Stimulated activated CD8-positive, alpha-beta memory T cell treated with anti-CD3 and anti-CD28 coated beads, Interleukin-15, amount 100 ng/mL, for 24 hours (primary cell): ENCODE results near the gene PCYT2.
A peak's percentile ranks its signal among the peaks of the same experiment; 100 is the strongest.

Source experiments
- DNase-seq: peaks from one replicate; pipeline ENCODE4 v3.0.0-alpha.2; 2020; ENCODE audit warnings: low read depth

The PCYT2 gene

DNA sequence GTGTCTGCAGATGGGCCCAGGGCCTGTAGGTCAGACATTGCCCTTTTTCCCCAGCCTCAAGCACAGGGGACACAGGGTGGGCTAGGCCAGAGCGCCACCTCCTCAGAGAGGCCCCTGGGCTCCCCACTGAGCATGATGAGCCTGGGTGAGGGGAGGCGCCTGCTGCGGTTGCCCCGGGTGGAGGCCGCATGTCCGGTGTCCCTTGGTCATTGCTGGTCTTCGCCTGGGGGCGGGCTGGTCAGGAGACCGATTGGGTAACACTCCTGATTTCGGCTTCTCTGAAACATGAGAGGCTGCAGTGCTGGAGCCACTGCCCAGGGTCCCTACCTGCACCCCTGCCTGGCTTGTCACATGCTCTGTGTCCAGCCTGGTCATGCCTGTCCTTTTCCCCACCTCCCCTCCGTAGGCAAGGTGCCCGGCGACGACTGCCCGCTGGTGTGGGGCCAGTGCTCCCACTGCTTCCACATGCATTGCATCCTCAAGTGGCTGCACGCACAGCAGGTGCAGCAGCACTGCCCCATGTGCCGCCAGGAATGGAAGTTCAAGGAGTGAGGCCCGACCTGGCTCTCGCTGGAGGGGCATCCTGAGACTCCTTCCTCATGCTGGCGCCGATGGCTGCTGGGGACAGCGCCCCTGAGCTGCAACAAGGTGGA lies 11.6 kb downstream of the PCYT2 start:
- no peak for DNase-seq

DNA sequence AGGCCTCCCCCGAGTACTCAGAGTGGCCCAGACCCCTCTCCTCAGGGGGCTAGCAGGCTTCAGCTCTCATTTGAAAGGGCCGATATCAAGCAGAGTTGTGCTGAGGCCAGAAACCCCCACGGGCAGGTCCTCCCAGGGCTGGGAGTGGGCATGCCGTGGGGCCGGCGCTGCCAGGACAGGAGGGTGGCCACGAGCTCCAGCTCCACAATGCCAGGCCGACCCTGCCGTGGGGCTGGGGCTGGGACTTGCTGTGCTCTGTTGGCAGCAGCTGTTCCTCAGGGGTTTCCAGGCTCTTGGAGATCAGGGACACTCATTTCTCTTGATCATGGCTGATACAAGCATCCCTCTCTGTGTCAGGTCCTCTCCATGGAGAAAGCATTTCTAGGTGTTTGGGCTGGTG lies 12.3 kb downstream of the PCYT2 start:
- DNase-seq, result no peak

DNA sequence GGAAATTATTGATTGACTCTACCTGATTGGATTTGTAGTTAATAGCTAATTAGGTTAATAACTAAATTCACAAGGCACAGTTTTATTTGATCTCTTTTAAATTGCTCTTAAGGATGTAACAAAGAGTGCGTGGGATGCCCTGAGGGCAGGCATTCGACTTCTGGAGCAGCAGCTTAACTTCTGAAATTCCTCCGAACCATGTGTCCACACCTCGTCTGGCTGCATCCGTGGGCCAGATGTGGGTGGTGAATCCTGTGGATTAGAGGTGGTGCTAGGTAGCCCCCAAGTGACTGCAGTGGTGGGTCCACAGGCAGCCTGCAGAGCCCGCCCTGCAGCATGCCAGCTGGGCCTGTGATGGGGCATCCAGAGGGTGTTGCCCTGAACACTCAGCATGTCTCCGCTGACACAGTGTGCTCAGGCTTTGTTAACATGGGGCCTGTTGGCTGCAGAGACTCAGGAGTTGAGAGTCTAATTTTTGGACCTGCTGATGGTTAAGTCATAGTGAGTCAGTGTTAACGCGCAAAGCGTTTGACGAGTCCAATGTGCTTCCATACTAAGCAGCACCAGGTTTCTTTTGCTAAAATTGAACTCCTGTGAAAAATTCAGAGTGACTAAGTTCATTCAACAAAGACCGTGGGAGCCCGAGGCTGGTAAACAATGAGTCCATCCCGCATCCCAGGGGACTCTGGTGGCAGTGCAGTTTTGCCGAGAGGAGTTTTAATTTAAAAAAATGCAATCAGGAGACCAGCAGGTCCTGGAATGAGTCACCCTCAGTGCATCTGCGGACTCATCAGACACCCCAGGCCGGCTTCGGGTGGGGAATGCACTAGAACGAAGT lies 13.0 kb downstream of the PCYT2 start:
- no peak for DNase-seq

DNA sequence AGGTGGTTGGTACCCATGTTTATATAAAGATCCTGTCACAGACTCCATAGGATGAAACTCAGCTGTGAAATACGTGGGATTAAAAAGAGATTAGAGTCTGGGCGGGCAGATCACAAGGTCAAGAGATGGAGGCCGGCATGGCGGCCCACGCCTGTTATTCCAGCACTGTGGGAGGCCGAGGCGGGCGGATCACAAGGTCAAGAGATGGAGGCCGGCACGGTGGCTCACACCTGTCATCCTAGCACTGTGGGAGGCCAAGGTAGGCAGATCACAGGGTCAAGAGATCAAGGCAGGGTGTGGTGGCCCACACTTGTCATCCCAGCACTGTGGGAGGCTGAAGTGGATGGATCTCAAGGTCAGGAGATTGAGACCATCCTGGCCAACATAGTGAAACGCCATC lies 15.8 kb downstream of the PCYT2 start:
- no peak for DNase-seq

DNA sequence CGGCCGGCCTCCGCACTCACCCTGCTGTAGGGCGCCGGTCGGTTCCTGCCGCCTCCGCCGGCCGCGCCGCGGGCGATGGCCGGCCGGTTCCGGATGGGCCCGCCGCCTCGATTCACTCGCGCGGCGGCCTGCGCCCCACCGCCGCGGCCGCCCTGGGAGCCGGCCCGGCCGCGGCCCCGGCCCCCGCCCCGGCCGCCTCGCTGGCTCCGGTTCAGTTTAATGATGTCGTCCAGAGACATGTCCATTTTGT lies 20.0 kb downstream of the PCYT2 start:
- no peak for DNase-seq

DNA sequence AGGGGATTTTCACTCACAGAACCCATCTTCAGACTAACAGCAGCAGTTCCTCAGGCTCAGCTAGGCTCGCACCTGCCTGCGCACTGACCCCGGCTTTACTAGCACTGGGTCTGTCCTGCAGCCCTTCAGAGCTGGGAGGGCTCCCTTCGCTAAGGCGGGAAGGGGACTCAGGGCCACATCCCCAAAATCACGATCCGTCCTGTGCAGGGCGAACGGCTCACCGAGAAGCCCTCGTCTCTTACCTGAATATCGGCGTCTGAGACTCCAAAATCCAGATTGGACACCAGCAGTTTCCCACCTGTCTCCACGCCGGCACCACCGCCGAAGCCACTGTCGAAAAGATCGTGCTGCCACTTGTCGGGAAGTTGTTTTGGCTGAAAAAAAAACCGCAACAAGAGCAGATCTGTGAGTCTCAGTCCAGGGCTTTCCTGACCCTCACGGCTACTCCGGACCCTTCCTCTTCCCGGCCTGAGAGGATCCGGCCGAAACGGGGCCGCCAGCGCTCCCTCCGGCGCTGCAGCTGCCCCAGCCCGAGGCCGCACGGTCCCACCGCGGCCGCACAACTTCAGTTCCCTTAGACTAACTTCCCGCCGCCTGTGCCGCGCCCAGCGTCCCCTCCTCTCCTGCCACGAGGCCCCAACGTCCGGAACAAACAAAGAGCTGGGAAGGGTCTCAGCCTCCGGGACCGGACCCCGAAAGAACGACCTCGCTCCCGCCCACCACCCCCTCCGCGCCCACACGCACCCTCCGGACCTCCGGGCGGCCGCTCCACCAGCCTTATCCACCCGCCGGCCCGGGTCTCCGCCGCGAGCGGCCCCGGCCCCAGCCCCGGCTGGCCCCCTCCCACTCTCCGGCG lies 20.5 kb downstream of the PCYT2 start:
- no peak for DNase-seq

DNA sequence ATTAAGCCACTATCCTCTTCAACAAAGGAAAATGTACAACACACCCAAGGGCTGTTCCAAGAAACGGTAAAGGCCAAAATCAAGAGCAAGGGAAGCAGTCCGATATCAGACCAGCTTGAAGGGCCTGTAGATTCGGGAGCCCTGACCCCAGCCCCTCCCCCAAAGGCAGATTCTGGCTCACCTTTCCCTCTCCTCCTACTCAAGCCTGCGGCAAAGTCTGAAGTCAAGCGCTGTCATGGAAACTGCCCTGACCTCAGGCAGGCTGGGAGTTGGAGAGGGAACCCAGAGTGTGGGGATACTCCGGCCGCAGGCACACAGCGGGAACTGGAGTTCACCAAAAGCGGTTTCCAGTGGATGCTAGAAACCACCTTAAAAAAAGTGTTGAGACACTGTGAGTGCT lies 21.6 kb downstream of the PCYT2 start:
- no peak for DNase-seq

DNA sequence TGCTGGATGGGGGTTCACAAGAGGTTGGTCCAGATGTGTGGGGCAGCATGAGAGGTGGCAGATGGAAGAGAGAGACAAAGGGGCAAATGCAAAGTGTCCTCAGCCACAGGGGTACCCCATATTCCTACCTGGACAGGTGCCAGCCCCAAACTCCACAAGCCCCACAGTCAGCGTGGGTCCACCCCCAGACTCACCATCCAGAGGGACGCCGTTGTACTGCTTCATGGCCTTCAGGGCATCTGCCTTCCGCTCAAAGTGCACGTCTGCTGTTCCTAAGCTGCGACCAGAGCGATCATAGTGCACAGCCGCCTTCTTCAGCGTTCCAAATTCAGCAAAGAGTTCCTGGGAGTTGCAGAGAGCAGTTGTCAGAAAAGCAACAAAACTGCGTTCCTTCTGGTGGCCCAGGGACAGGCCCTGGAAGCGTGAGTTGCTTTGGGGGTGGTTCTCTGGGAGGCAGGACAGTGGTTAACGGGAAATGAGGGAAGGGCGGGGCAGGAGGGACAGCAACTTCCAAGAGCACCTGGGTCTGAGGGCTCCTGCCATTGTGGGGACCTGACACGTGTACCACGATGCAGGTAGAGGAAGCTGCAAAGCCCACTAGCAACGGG lies 22.1 kb downstream of the PCYT2 start:
- DNase-seq, result no peak

DNA sequence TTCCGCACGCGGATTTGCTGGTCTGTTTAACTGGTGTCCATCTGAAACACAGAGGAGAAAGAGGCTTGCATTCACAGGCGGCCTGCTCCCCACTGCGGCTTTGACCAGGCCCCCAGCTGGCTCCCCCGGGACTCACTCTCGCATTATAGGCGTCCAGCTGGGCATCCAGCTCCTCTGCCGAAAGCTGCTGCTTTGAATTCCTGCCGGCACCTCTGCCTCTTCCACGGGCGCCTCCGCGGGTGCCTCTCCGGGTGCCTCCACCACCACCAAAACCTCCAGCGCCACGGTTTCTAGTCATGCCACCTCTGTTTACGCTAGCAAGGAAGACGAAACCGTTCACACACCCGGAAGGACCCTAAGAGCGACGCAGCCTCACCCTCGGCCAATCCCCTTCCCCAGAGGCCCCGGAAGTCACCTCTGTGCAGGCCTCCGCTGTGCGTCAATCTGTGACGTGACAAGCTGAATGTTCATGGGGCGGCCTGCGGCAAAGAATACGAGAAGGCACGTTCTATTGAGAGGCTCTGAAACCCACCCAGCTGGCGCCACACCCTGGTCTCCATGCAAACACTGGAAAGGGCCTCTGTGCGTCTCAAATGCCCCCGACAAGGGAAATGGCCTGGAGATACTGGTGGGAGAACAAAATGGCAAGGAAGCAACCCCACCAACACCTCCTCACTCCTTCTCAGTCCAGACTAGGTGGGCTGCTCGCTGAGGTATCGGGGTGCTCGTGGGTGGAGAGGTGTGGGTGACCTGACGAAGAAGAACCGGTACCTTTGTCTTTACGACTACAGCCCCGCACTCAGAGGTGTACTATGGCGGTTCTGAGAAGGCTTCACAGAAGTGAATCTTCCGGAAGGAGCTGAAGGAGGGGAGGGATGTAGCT lies 22.9 kb downstream of the PCYT2 start:
- no peak for DNase-seq

DNA sequence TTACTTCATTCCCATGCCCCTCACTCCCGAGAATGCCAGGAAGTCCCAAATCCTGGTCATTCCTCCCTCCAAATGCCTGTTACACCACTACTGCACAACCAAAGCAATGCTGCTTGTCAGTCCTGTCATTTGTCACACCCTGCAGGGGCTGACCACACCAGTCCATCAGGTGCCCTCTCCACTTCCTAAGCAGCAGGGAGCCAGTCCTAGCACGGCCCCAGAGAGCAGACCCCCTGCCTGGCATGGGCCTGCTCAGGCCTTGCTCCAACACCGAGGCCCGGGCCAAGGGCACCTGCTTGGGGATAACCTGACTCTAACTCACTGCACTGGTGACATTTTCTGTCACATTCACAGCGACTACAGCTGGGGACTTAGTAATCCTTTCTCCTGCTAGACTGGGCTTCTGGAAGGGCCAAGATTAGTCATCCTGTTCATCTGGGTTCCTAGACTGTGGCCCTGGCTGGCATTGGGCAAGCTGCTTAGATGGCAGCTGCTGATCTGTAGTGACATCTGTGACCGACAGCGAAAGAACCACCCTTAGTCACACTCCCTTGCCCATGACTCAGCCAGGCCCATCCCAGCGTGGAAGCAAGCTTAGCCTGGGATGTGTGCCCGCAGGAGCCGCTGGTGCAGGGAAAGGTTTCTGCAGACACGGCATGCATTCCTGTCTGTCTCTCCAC lies 25.2 kb downstream of the PCYT2 start:
- no peak for DNase-seq

DNA sequence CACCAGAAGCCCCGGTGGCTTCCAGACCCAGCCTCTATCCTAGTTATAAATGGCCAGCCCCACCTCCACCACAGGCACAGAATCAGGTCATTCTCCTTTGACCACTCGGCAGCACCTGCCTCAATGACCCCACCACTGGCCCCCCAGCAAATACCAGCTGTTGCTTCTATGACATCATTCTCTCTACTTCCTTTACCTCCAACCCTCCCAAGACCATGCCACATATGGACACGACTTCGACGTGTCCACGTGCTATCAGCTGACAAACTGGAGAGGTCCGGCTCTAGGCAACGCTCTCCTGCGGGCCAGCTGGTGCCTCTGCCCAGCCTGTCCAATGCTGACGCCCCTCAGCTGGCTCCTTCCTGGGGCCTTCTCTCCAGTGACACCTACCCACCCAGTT lies 25.7 kb downstream of the PCYT2 start:
- DNase-seq, result no peak

DNA sequence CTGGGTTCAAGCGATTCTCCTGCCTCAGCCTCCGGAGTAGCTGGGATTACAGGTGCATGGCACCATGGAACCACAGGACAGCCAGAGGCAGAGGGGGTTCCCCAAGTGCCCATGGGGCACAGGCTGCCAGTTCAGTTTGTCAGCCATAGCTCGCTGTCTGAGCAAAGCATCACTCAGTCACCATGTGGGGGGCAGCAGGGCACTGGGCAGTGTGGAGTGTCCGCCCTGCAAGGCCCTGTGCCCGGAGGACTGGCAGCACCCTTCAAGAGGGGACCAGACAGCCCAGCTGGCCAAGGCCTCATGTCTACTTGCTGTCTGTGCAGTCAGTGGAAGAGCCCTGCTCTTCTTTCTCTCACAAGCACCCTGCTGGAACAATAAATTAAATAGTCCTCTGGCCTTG lies 26.2 kb downstream of the PCYT2 start:
- DNase-seq, result no peak

DNA sequence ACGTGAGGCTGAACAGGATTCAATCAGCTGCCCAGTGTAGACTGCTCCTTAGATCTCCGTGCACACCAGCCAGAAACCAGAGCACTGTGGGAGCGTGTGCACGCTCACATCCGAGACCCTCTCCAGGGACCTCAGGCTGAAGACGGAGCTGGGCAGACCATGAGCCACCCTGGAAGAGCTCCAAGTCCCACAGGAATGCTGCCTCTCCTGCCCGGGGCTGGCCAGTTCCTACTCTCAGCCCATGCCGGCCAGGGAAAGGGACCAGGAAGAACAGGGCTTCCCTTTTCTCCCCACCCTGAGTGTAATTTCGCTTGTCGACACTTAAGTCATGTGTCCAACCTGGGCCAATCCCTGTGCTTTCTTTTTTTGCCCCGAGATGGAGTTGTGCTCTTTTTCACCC lies 26.7 kb downstream of the PCYT2 start:
- DNase-seq, result no peak

DNA sequence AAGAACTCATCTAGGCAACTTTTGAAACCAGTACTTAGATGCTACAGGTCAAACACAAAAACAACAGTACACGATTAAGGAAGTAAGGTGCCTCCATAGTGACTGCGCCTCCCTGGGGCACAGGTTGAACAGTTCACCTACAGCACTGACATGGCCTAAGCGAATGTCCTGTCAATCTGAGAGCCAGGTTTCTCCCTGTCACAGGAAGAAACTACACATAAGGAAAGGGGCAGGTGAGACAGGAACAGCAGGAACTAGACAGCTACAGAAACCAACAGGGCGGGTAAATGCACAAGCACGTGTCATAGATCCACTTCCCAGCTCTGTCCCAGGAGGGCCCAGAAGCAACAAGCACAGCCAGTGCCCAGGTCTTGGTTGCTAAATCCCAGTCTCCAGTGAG lies 32.1 kb downstream of the PCYT2 start:
- no peak for DNase-seq

DNA sequence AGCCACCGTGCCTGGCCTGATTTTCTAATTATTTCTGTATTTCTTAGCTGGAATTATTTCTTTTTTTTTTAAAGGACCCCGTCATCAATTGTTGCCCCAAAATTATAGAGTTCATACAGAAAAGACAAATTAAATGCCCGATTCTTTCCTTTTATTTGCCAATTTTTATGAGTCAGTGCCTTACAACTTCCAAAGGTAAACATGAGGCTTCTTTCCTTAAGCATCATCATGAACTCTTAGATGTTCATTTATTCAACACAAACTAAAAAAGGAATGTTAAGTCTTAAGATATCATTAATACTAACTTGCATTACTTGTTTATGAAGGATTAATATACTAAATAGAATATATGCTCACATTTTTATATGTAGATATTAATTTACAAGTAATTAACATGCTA lies 32.9 kb downstream of the PCYT2 start:
- DNase-seq, result no peak

DNA sequence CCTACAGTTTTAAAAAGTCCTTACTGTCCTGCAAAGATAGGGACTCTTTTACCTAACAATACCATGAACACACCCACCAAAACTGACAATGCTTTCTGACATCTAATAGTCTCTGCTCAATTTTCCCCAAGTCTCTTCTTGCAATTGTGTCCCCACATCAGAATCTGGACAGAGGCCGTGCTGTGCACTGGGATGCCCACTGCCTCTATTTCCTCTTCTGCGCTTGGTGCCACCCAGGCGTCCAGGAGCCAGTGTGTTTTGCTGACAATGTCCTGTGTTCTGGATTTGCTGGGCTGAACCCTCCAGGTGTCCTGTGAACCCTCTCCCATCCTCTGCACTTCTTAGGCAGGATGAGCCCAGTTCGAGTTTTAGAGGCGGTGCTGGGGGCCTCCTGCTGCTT lies 33.6 kb downstream of the PCYT2 start:
- no peak for DNase-seq

DNA sequence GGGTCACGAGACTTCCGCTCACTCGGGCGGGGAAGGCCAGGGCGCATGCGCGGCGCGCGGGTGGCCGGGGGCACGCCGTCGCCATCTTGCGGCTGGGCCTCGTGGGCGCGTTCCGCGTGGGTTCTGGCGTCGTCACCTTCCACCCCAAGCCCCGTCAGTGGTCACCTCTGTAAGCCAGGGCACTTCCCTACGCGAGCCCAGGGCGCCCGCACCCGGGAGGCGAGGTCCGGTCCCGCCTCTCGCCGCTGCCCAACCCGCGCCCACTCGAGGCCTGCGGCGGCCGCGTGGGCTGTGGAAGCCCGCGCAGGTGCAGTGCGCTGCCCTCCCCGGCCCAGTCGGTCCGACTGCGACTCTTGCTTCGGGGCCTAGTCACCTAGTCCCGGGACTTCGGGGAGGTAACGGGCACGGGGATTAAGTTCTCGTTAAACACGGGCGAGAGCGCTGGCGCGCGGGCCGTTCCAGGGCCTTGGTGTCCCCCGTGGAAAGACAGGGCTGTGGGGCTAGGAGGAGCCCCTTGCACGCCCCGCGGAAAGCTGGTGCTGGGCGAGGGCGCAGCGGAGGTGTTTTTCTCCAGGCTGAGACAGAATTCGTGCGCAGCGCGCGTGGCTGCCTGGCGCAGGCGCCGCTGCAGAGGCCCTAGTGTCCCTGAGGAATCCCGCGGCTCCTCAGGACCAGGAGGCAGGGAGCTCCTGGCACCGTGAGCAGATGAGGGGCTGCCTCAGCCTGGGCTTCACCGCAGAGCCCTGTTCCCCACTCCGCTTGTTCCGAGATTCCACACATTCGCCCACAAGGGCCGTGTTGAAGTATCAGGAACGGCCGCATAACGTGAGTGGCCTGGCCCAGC lies 39.6 kb downstream of the PCYT2 start:
- DNase-seq, result peak; percentile 94

DNA sequence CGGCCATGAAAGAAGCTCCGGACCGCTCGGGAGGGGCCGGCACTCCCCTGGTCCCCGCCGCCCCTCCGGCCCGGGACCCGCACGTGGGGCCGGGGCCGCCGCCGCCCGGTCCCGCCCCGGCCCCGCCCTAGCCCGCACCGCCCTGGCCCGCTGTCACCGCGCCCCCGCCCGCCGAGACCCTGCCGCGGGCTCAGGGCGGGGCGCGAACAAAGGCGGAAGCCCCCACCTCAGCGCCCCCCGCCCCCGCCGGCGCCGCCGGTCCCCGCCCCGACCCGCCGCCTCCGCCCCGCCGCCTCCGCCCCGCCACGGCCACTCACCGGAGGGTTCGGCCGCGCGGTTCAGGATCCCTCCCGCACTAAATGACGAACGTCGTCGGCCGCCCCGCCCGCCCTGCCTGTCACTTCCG lies 40.2 kb downstream of the PCYT2 start, which contains the start of gene ARHGDIA:
ARHGDIA (minus strand) TSS at position 357 of the 406 bp plus-strand sequence. CDS start 1,407 bp downstream, outside the sequence.
- no peak for DNase-seq

DNA sequence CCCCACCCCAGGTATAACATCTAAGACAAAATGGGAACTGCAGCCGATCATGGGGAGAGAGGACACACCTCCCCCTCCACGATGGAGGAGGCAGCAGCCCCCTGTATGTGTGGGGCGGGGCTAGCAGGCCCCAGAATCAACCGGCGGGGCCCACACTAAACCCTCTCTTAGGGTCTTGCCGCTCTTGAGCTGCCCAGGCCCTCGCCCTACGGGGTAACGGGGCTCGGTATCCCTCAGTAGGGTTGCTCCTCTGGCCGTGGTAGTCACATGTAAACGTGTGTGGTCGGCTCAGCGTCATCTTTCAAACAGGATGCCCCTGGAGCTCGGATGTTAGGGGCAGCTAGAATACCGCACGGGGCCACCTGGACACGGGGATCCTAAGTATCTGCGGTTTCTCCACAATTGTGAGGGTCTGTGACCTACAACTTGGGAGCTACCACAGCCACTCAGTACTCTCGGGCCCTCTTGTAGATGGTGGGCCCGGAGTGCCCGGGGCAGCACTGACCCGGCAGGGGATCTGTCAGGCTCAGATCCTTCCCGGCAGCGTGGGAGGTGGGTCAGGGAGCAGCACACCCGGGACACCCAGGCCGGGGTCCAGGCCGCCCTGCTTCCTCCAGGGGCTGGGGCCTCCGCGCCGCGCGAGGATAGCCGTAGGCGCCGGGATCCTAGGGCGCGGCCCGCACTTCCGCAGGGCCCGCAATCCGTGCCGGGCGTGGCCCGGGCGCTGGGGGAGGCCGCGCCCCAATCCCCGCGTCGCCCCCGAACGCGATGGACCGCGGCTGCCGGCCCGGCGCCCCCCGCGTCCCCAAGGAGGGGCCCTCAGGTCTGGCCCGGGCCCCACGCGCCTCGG lies 40.8 kb downstream of the PCYT2 start:
- peak; percentile 29 for DNase-seq
